Heart right ventricle (tissue), 16 donors: ENCODE measurements around the gene KIAA0319L. TPM values are rescaled to one million over a fixed set of nuclear protein-coding genes. Genes with fewer than 3 reads are reported as not detected.

Source experiments
- ATAC-seq, 8 donors: fragments of 200-7000 bp; cut with Tn5 transposase; one replicate each; pipeline ENCODE4 v1.9.1; 2020; ENCODE audit warnings: mild to moderate bottlenecking in 8 of 8, moderate library complexity in 8 of 8, moderate number of reproducible peaks in 1 of 8
- DNase-seq, 2 donors: peaks; one replicate each; pipeline ENCODE4 v3.0.0-alpha.2; 2020
- H3K27ac ChIP-seq, 10 donors: fragments of 200-600 bp; sonication (generic) in 2 of 10; one replicate each; pipeline versions ENCODE4 v1.5.0 to v1.8.0; 2020 to 2022; ENCODE audit warnings: mild to moderate bottlenecking in 3 of 10
- H3K27me3 ChIP-seq, 7 donors: fragments of 200-600 bp; one replicate each; pipeline ENCODE4 v1.8.0; 2021 to 2022; ENCODE audit warnings: mild to moderate bottlenecking in 2 of 7
- H3K36me3 ChIP-seq, 9 donors: fragments of 200-600 bp; sonication (generic) in 1 of 9; one replicate each; pipeline versions ENCODE4 v1.5.0 to v1.8.0; 2020 to 2022; ENCODE audit warnings: mild to moderate bottlenecking in 2 of 9
- H3K4me1 ChIP-seq, 9 donors: fragments of 200-600 bp; sonication (generic) in 1 of 9; one replicate each; pipeline versions ENCODE4 v1.5.0 to v1.8.0; 2020 to 2022; ENCODE audit warnings: mild to moderate bottlenecking in 4 of 9
- H3K4me3 ChIP-seq, 10 donors: fragments of 200-600 bp; sonication (generic) in 2 of 10; one replicate each; pipeline versions ENCODE4 v1.5.0 to v1.8.0; 2020 to 2022; ENCODE audit warnings: mild to moderate bottlenecking in 7 of 10, moderate library complexity in 2 of 10
- H3K9me3 ChIP-seq, 11 donors: fragments of 200-600 bp in 10 of 11; sonication (generic) in 2 of 11; one replicate each; pipeline versions ENCODE4 v1.5.0 to v1.8.0; 2013 to 2022; ENCODE audit warnings: mild to moderate bottlenecking in 2 of 11, control low read depth in 1 of 11, moderate library complexity in 1 of 11
- CTCF ChIP-seq, 9 donors: fragments of 200-600 bp; sonication (generic) in 2 of 9; IDR thresholded peaks; one replicate each; pipeline versions ENCODE4 v1.5.0 to v1.8.0; 2021 to 2022; ENCODE audit warnings: antibody characterized with exemption in 9 of 9, mild to moderate bottlenecking in 5 of 9, moderate library complexity in 1 of 9
- WGBS, 2 donors: extraction: QIAGEN DNeasy Blood & Tissue Kit; methylation state at CpG; one replicate each; pipeline ENCODE4 v1.1.7; 2013; ENCODE audit warnings: inconsistent platforms in 1 of 2; 5-methylcytosine and 5-hydroxymethylcytosine counted together
- intact Hi-C, 10 donors: fragments of 100-400 bp; cut with DNase I; formaldehyde crosslinking; loops; one replicate each; pipeline versions ENCODE4 v1.11.1 to v1.14.2; 2022
- polyA plus RNA-seq, 2 donors: library from polyadenylated mRNA; stranded (reverse); fragments of 200-250 nt; gene quantifications; one replicate each; pipeline ENCODE4 v1.2.3, GENCODE V29; 2013
- total RNA-seq, 10 donors: library from RNA; stranded (reverse); fragmentation: NEBNext Ultra II Directional in 3 of 10; extraction: Animal tissue kit (Norgen Biotek cat#: 25700) in 3 of 10; gene quantifications; one replicate each; pipeline versions ENCODE4 v1.2.1 to v1.2.4, GENCODE V29; 2021 to 2023
- donor health status: Arrhythmogenic right ventricular cardiomyopathy.
- donor health status: ischemic (EF 13 %, LVEDD 7.1; RV severe dilation, severe dysfunction).
- donor health status: healthy with polysubstance abuse.
- donor health status: DM: no; HTN: yes; CAD: no.
- donor health status: DM: no; HTN: no; CAD: no.
- donor health status: ischemic (EF 25% LVEDD 6.9; RV normal size, moderate dysfunction).
- donor health status: ischemic (EF 25% LVEDD 5.7; RV mildly dilated, moderate dysfunction).
- donor health status: healthy.
- donor health status: DM: yes; HTN: yes; CAD: no.
- donor health status: Ischemic cardiomyopathy.
- donor health status: ischemic (EF 35%, LVEDD 5.7; RV mildly dilated, moderate dysfunction).
- donor health status: nonischemic (EF 11% LVEDD 7.7; RV severe dilation, severe dysfunction).
- donor health status: DM: yes; HTN: yes; CAD: no.
- donor health status: PGD.
- donor health status: ischemic (EF 29% LVEDD 5.4; RV normal size, mild dysfunction).
- donor health status: nonischemic (EF 23%, LVEDD 6.1; RV moderate dilation, normal function).

KIAA0319L gene
- total and polyA plus RNA-seq, 12 donors, result 26.0 to 84.3 (median 74.9) TPM

DNA sequence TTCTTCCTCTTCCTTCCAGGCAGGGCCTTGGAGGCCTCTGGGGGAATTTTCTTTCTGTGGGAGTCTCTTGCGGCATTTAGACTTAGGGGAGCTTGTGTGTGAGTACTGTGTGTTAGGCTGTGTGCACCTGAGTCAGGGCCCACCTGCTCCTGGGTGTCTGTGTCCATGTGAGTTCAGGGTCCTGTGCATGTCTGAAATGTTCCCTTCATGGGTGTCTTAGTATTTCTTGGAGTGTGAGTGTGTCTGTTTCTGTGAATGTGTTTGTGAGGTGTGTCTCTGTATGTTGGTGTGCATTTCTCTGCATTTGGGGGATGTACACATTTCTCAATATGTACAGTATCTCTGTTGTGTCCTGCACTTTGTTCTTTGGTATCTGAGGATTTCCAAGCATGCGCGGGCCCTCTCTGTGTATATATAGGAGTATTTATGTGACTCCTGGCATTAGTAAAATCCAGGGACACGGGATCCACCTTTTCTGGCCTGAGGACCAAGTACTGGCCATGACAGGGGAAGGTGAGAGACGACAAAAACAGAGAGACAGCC is 18.3 kb upstream of the KIAA0319L start:
- 92 to 94% methylated on average over 5 of the region's 5 CpGs for WGBS, 2 donors
- TF ChIP-seq CTCF (IDR thresholded peaks at IDR 0.05), result no peak
- Histone ChIP-seq H3K27me3 (peaks cover 27 to 86% (median 71%) of the 10 kb centered on the region in 7 donors), H3K4me1 (peaks cover 3 to 47% (median 20%) of the 10 kb centered on the region in 9 donors), H3K36me3 (no peaks in the 10 kb centered on the region), H3K4me3 (no peak overlapping the region), H3K9me3 (no peaks in the 10 kb centered on the region), H3K27ac (no peak overlapping the region)
- ATAC-seq (no peak), DNase-seq (no peak)
- intact Hi-C loops, result loop anchor here in 2 of 10 donors (5.0 to 10.0 kb wide), 2 partner anchors 67 to 199 kb away; partner anchors contain the start of gene PSMB2 (in 1 of the 2)

GRCh38 chr1:35574655-35575415 is 17.6 kb upstream of the KIAA0319L start:
- Histone ChIP-seq H3K27me3 (peaks cover 27 to 92% (median 77%) of the 10 kb centered on the region in 7 donors), H3K4me1 (peaks cover 3 to 47% (median 20%) of the 10 kb centered on the region in 9 donors), H3K4me3 (no peak overlapping the region), H3K36me3 (no peaks in the 10 kb centered on the region), H3K9me3 (no peaks in the 10 kb centered on the region), H3K27ac (no peak overlapping the region)
- ATAC-seq (no peak), DNase-seq (no peak)
- no peak for TF ChIP-seq CTCF (IDR thresholded peaks at IDR 0.05)
- WGBS, 2 donors, result 80% methylated on average over 30 of the region's 30 CpGs
- intact Hi-C loops, result loop anchor here in 3 of 10 donors (5.0 to 10.0 kb wide), 4 partner anchors 67 to 200 kb away; partner anchors contain the start of gene PSMB2 (in 1 of the 3)

GRCh38 chr1:35574125-35574654 is 17.0 kb upstream of the KIAA0319L start:
- H3K9me3 ChIP-seq, result no peaks in the 10 kb centered on the region

More at GRCh38 chr1:35574125-35574654, 17.0 kb upstream of the KIAA0319L start:
- Histone ChIP-seq H3K27me3 (peaks cover 27 to 99% (median 78%) of the 10 kb centered on the region in 7 donors), H3K4me3 (peak overlapping the region in 1 of 10 donors; percentile 49), H3K36me3 (no peaks in the 10 kb centered on the region), H3K27ac (no peak overlapping the region), H3K4me1 (peaks cover 3 to 49% (median 20%) of the 10 kb centered on the region in 9 donors)
- 27 to 41% methylated on average over 46 to 48 of the region's 48 CpGs for WGBS, 2 donors
- ATAC-seq, result no peak
- intact Hi-C loops, result loop anchor here in 2 of 10 donors (5.0 to 10.0 kb wide), 3 partner anchors 153 to 201 kb away; no protein-coding TSS in a partner anchor
- DNase-seq, result no peak
- no peak for TF ChIP-seq CTCF (IDR thresholded peaks at IDR 0.05)
